GM18502 (cell line): ENCODE data around the gene ZMIZ1.
A peak's percentile ranks its signal among the peaks of the same experiment; 100 is the strongest.

ENCODE experiments used
- ATAC-seq: cut with Tn5 transposase; IDR thresholded peaks from one replicate; pipeline ENCODE4 v1.9.1; 2021; ENCODE audit warnings: mild to moderate bottlenecking; ENCODE audit not compliant: unreplicated experiment, poor library complexity

ZMIZ1 gene

DNA sequence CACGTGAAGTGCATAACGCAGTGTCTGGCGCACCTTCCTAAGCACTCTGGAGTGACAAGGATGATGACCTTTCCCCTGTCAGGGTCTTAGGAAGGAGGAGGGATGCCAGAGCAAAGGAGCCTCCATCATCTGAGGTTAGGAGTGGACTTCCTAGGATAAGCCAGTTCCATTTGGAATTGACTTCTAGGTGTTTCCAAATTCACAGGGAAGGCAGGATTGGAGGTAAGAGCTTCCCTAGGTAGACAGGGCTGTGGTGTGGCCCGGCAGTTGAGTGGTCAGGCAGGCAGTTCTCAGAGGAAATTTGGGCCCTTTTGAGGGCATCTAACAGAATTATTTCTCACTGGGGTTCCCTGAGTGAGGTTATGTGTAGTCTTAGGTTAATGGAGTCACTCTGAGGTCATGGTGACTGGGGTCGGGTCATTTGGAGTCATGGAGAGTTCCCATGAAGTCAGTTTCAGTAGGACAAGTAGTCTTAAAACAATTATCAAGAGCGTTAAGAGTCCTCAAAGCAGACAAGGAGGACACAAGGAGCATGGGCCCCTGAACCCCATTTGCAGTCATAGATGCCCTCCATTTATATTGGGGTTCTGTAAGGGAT is 286.8 kb downstream of the ZMIZ1 start:
- no peak for ATAC-seq

DNA sequence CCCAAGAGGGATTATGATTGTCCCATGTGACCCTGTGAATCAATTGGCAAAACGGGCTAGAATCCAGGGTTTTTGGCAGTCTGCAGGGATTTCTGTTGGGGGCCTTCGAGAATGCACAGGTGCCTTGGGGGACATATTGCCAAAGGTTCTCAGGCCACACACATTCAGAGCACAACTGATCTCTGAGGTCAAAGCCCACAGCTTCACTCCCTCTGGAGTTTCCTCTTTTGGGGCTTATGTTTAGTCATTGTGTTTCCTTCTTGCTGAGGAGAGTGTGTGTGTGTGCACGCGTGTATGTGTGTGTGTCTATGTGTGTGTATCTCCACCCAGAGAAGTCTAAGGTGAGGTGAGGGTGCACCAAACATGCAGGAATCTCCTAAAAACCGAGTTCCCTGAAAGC is 287.3 kb downstream of the ZMIZ1 start:
- no peak for ATAC-seq

DNA sequence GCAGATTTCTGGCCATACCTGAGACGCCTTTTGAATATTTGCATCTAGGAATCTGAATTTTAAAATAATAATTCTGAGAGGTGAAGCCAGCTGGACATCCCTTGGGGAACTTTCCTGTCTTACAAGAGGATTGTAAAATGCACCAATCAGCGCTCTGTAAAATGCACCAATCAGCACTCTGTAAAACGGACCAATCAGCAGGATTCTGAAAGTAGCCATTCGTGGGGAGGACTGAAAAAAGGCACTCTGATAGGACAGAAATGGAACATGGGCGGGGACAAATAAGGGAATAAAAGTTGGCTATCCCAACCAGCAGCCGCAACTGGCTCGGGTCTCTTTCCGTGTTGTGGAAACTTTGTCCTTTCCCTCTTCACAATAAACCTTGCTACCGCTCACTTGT is 288.4 kb downstream of the ZMIZ1 start:
- ATAC-seq, result no peak

DNA sequence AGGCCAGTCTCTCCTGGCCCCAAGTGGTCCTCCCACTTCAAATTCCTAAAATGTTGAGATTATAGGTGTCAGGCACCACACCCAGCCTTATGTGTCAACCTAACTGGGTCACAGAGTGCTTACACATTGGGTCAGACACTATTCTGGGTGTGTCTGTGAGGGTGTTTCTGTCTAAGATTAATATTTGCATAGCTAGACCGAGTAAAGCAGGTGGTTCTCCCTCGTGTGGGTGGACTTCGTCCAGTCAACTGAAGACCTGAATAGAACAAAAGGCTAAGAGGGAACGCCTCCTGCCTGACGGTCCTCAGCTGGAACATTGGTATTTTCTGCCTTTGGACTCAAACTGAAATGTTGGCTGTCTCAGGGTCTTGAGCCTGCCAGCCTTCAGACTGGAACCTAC is 290.0 kb downstream of the ZMIZ1 start:
- peak; percentile 48 for ATAC-seq

DNA sequence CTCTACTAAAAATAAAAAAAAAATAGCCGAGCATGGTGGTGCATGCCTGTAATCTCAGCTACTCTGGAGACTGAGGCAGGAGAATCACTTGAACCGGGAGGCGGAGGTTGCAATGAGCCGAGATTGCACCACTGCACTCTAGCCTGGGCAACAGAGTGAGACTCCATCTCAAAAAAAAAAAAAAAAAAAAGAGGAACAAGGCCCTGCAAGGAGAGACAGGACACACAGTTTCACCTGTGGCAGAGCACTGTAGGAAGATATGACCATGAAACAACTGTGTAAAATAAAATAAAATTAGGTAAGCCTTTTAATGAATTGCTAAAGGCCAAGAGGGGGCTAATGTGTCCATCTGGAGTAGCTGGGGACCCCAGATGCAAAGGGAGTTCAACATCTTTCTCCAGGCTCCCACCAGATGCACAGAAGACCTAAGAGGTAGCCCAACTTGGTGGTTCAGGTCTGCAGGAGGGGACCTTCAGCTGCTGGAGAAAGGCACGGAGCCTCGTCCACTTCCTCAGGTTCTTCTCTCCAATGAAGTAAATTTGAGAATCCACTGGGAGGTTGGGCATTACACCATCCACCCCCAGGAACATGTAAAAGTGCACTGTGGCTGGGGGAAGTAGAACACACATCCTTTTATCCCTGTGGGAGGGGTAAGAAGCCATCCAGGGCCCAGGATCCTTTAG is 291.2 kb downstream of the ZMIZ1 start:
- ATAC-seq, result no peak

DNA sequence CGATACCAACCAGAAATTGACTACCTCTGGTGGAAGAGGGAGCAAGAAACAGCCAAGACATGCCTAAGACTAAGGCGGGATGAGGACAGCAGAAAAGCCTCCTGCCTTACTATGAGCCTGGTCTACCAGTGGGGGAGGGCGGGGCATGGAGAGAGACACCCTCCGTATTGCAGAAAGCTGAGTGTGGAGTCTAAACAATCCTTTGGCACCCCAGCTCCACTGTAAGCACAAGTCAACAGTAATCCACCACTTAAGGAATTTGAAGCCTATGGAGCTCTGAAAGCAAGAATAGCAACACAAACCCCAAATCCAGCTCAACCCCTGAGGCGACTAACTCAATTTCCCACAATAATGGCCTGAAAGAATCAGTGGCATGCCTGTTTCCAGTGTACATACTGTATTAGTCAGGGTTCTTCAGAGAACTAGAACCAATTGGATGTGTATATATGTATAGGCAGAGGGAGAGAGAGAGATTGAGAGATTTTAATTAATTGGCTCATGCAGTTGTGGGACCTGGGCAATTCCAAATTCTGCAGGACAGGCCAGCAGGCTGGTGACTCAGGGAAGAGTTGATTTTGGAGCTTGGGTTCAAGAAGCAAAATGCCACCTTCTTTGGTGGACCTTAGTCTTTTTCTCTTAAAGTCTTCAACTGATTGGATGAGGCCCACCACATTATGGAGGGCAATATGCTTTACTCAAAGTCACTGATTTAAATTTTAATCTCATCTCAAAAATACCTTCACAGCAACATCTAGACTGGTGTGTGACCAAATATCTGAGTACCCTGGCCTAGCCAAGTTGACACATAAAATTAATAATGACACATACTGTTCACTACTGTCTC is 292.0 kb downstream of the ZMIZ1 start:
- no peak for ATAC-seq

DNA sequence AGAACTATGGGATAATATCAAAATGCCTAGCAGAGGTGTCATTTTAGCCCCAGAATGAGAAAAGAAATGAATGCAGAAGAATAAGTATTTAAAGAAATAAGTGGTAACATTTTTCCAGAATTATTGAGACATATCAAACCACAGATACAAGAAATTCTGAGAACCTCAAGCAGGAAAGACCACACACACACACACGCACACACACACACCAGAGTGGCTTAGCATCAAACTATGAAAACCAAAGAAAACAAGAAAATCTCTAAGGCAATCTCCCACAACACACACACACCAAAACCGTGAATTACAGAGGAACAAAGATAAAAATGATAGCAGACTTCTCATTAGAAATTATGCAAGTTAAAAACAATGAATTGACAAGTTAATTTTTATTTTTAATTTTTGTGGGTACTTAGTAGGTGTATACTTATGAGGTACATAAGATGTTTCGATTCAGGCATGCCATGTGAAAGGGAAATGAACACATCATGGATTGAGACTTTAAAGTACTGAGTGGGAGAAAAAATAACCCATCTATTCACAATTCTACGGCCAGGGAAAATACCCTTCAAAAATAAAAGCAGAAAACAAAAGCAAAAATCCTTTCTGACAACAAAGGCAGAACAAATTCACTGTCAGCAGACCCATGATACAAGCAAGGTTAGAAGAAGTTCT is 293.1 kb downstream of the ZMIZ1 start:
- no peak for ATAC-seq
